ENCODE results near the gene FLT4.
"Not testable (repeated sequence)": the region's sequence is repeated elsewhere in the genome, so short reads cannot be mapped to it uniquely, and the experiment has no call there.

The FLT4 gene

DNA sequence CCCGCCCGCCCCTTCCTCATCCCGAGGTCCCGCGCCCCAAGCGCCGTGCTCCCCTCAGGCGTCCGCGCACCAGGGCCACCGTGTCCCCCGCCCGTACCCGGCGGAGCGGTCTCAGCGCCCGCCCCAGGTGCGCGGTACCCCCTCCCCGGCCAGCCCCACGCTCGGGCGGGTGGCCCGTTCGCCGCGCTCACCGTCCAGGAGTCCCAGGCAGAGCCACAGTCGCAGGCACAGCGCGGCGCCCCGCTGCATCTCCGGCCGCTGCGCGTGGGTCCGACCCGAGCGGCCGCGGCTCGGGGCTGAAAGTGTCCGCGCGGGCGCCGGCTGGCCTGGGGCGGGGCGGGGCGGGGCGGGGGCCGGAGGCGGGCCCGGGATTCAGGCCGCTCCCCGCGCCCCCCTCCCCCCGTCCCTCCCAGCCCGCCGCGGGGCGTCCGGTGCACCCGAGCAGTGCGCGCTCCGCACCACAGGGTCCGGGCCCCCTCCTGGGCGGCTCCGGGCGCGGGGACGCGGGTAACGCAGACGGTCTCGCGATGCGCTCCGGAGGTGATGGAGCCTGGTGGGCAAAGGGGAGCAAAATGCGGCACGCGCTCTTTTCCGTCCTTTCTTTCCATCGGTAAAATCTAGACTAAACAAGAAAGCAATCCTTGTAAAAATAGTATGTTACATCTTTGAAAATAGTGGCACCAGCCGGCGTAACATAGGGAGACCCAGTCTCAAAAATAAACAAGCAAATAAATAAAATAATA, at the start of gene FLT4:
Gene FLT4 (minus strand): TSS at position 304 of the 743 bp plus-strand sequence. CDS start 55 bp downstream, at position 249.
- DNase-seq = no peak

GRCh38 chr5:180699042-180699441, 49.6 kb upstream of the FLT4 start:
- no peak for DNase-seq

DNA sequence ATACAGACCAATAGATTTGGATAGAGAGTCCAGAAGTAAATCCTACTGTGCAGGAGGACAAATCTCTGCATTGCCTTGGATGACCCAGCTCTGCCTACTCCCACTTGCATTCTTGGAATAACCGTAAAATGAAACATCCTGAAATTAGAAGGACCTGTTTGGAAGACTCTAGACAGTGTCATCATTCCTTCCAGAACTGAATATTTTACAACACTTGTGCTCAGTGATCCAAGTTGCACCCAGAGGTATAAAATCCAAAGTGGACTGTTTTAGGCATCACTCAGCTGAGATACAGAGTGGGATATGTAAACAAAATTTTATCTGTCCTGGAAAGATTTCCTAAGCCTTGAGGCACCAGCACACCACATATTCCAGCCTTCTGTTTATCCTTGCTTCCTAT, 46.7 kb upstream of the FLT4 start:
- DNase-seq = no peak

DNA sequence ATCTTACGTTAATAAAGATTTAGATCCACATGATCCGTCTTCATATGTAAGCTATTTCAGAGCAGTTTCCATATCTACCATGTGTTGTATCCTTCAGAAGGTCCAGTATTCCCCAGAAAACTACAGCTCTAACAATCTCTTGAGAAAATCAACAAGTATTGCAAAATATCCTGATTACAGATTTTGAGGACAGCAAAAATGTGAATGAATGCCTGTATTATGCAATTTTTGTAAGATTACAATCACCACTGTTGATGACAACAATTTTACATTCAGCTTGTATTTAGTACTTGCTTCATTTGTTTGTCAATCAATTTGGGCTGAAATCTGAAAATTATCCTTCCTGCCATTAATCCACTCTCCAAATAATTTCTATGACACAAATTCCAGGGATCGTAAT, 43.0 kb upstream of the FLT4 start:
- no peak for DNase-seq

- DNase-seq = no peak
Measured at GRCh38 chr5:180691046-180691445, 41.6 kb upstream of the FLT4 start.

GRCh38 chr5:180690562-180690961, 41.2 kb upstream of the FLT4 start:
- DNase-seq = no peak

DNA sequence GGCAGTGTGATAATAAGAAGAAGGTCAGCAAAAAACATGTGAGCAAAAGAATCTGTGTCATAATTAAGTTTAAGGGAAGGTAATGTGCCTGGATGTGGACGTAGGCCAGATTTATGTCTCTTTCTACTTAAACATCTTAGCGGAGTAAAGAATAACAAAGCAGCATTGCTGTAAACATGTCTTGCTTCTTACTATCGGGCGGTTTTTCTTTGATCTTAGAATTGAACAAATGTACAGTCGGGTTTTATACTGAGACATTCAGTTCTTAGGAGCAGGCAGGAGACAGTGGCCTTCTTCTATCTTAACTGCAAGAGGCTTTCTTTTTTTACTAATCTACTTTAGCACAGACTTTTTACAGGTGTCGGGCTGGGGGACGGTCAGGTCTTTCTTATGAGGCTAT, 40.4 kb upstream of the FLT4 start:
- DNase-seq = no peak

- peak; percentile 14 to 20 for DNase-seq
Measured at GRCh38 chr5:180689071-180689694, 39.8 kb upstream of the FLT4 start.

GRCh38 chr5:180688330-180689070, 39.1 kb upstream of the FLT4 start:
- DNase-seq = no peak

DNA sequence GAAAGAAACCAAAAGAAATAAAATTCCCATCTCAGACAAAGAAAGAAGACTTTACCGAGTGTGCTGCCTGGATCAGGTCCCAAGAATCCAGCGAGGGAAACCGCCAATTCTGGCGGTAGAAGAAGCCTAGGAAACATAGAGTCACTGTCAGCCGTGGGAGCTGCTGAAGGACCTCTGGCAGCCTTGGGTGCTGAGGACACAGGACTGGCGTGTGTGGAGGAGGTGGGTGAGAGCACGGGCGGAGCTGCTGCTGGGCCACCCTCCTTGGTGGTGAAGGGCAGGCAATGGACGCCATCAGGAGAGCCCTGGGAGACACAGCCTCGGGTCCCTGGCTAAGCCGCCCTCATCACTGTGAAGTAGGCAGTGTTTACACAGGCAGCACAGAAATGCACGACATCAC, 37.4 kb upstream of the FLT4 start:
- DNase-seq = not testable (repeated sequence)

- no peak for DNase-seq
Measured at GRCh38 chr5:180684623-180685161, 35.3 kb upstream of the FLT4 start.

- no peak for DNase-seq
Measured at GRCh38 chr5:180683220-180683922, 34.0 kb upstream of the FLT4 start.

- no peak for DNase-seq
Measured at GRCh38 chr5:180682560-180682959, 33.2 kb upstream of the FLT4 start.

- DNase-seq = not testable (repeated sequence)
Measured at GRCh38 chr5:180682008-180682407, 32.6 kb upstream of the FLT4 start.

- DNase-seq = not testable (repeated sequence)
Measured at GRCh38 chr5:180678319-180678718, 28.9 kb upstream of the FLT4 start.

GRCh38 chr5:180675036-180675635, 25.7 kb upstream of the FLT4 start:
- no peak for DNase-seq

- not testable (repeated sequence) for DNase-seq
Measured at GRCh38 chr5:180674090-180674475, 24.7 kb upstream of the FLT4 start.

DNA sequence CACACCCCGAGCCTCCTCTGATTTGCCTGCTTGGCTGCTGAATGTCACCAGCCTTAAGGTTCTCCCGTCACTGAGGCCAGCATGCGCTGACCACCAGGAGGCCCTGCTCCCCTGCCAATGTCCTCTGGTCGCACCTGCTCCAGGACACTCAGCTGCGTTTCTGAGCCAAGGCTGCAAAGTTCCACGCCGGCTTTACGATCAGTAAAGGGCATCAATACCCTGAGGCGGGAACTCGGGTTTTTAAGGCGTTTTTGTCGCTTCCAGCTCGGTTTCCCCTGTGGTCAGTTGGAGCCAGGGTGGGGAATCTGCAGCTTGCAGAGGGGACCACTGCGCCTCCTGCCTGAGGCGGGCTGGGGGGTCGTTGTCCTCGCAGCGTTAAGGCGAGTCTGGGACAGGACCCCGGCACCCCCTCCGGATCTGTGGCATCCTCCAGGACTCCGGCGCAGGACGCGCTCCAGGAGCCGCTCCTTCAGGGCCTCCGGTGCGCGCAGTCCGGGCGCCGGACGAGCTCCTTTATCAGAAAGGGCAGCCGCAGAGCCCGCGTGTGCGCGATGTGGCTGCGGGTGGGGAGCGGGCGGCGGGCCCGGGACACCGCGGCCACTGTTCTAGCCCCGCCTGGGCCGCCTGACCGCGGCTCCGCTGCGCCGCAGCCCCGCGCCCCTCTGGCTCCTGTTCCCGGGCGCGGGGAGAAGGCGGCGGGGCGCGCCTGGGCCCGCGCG, 24.1 kb upstream of the FLT4 start:
- DNase-seq = no peak

GRCh38 chr5:180671958-180672524, 22.6 kb upstream of the FLT4 start:
- not testable (repeated sequence) for DNase-seq

GRCh38 chr5:180670586-180671359, 21.4 kb upstream of the FLT4 start:
- DNase-seq = peak; percentile 30 to 41

- no peak for DNase-seq
Measured at GRCh38 chr5:180670157-180670556, 20.8 kb upstream of the FLT4 start.

Measured in activated CD4-positive, alpha-beta T cell treated with anti-CD3 and anti-CD28 coated beads, Interleukin-2, amount 50 U/mL, for 4 hours (primary cell).